ENCODE data around the gene RECK.

Gene RECK

DNA sequence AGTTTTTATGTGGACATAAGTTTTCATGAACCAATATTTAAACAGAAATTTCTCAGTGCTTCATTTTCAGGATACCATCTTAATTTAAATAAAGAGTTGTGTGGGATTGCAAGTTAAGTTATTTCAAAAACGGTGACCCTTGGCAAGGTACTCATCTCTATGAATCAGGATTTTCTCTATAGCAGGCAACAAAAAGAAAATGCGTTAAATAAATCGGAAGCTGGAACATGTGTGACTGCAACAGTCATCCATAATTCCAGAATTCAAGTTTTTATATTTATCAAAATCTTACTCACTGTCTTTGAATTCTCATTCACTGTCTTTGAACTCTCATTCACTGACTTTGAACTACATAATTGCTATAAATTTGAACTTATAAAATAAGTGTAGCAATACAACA is 5.8 kb upstream of the RECK start:
- Histone ChIP-seq H3K79me2 (ENCODE audit: insufficient read depth, low read length) (no peaks in the 10 kb centered on the region), H3K27me3 (ENCODE audit: insufficient read depth, low read length, poor library complexity, severe bottlenecking) (no peaks in the 10 kb centered on the region), H2AFZ (ENCODE audit: low read length) (no peak overlapping the region), H3K4me2 (ENCODE audit: low read depth, low read length, poor library complexity, severe bottlenecking) (no peak overlapping the region), H3K9me2 (replicated peaks; ENCODE audit: low read depth, low read length) (no peaks in the 10 kb centered on the region), H3K4me3 (ENCODE audit: low read length, poor library complexity, severe bottlenecking) (no peak overlapping the region), H3K36me3 (ENCODE audit: insufficient read depth, low read length) (no peaks in the 10 kb centered on the region), H3K9ac (ENCODE audit: low read depth, low read length, poor library complexity, severe bottlenecking) (no peak overlapping the region), H3K4me1 (ENCODE audit: insufficient read depth, low read length, poor library complexity, severe bottlenecking) (peaks cover 12% of the 10 kb centered on the region), H4K20me1 (ENCODE audit: insufficient read depth, low read length, poor library complexity, severe bottlenecking) (no peaks in the 10 kb centered on the region), H3K9me3 (ENCODE audit: insufficient read depth, low read depth, low read length) (no peaks in the 10 kb centered on the region), H3F3A (ENCODE audit: low read depth) (no peaks in the 10 kb centered on the region)
- TF ChIP-seq, protein P1, sequence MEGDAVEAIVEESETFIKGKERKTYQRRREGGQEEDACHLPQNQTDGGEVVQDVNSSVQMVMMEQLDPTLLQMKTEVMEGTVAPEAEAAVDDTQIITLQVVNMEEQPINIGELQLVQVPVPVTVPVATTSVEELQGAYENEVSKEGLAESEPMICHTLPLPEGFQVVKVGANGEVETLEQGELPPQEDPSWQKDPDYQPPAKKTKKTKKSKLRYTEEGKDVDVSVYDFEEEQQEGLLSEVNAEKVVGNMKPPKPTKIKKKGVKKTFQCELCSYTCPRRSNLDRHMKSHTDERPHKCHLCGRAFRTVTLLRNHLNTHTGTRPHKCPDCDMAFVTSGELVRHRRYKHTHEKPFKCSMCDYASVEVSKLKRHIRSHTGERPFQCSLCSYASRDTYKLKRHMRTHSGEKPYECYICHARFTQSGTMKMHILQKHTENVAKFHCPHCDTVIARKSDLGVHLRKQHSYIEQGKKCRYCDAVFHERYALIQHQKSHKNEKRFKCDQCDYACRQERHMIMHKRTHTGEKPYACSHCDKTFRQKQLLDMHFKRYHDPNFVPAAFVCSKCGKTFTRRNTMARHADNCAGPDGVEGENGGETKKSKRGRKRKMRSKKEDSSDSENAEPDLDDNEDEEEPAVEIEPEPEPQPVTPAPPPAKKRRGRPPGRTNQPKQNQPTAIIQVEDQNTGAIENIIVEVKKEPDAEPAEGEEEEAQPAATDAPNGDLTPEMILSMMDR (conservative IDR thresholded peaks at IDR 0.05; ENCODE audit: low read length), result no peak
- no peak for TF ChIP-seq EZH2phosphoT487 (IDR thresholded peaks at IDR 0.05; ENCODE audit: borderline replicate concordance)

DNA sequence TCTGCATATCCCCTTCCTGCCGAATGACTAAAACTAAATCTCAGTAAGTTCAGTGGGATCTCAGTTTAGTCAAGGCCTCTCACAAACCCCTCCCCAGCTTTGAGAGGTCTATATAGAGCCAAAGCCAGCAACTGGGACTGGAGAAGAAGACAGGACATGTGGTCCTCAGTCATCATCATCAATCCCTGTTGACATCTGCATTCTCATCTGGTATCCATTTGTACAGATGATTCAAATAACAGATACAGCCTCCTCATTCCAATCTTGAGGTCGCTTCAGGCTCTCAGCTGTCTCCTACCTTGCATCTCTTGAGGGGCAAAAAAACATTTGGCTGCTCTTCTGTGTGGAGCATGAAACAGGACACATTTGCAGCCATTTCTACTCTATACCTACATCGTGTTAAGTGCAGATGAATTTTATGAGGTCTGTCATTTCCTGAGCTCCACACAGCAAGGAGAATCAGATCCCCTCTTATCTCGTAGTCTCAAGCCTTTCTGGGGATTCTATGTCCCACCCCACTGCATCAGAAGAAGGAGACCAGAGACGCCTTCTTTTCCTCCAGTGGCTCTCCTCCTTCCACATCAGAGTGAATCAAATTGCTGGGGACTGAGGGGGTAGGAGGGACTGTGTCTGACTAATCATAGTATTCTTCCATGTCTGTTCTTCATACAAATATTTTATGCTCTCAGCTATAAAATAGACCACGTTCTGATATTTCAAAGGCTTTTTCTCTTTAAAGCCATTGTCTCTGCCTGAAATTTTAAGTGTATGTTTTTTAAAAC is 4.7 kb upstream of the RECK start:
- Histone ChIP-seq H3F3A (ENCODE audit: low read depth) (no peaks in the 10 kb centered on the region), H3K4me2 (ENCODE audit: low read depth, low read length, poor library complexity, severe bottlenecking) (peak overlapping the region; percentile 53), H3K79me2 (ENCODE audit: insufficient read depth, low read length) (peaks cover 3% of the 10 kb centered on the region), H3K9me3 (ENCODE audit: insufficient read depth, low read depth, low read length) (no peaks in the 10 kb centered on the region), H3K9me2 (replicated peaks; ENCODE audit: low read depth, low read length) (no peaks in the 10 kb centered on the region), H3K4me3 (ENCODE audit: low read length, poor library complexity, severe bottlenecking) (peak overlapping the region; percentile 14), H2AFZ (ENCODE audit: low read length) (peak overlapping the region; percentile 33), H3K27me3 (ENCODE audit: insufficient read depth, low read length, poor library complexity, severe bottlenecking) (no peaks in the 10 kb centered on the region), H3K9ac (ENCODE audit: low read depth, low read length, poor library complexity, severe bottlenecking) (peak overlapping the region; percentile 11), H3K36me3 (ENCODE audit: insufficient read depth, low read length) (no peaks in the 10 kb centered on the region), H4K20me1 (ENCODE audit: insufficient read depth, low read length, poor library complexity, severe bottlenecking) (no peaks in the 10 kb centered on the region), H3K4me1 (ENCODE audit: insufficient read depth, low read length, poor library complexity, severe bottlenecking) (peaks cover 16% of the 10 kb centered on the region)
- TF ChIP-seq, protein P1 (conservative IDR thresholded peaks at IDR 0.05; ENCODE audit: low read length), result no peak
- no peak for TF ChIP-seq EZH2phosphoT487 (IDR thresholded peaks at IDR 0.05; ENCODE audit: borderline replicate concordance)

GRCh38 chr9:36033788-36034187 is 2.9 kb upstream of the RECK start:
- H3F3A ChIP-seq (ENCODE audit: low read depth), result no peaks in the 10 kb centered on the region
- no peak for TF ChIP-seq EZH2phosphoT487 (IDR thresholded peaks at IDR 0.05; ENCODE audit: borderline replicate concordance)
- TF ChIP-seq, protein P1 (conservative IDR thresholded peaks at IDR 0.05; ENCODE audit: low read length), result no peak
- peaks cover 21% of the 10 kb centered on the region for H3K79me2 ChIP-seq (ENCODE audit: insufficient read depth, low read length)
- H3K4me2 ChIP-seq (ENCODE audit: low read depth, low read length, poor library complexity, severe bottlenecking), result no peak overlapping the region
- H2AFZ ChIP-seq (ENCODE audit: low read length), result no peak overlapping the region
- H3K4me3 ChIP-seq (ENCODE audit: low read length, poor library complexity, severe bottlenecking), result no peak overlapping the region
- no peaks in the 10 kb centered on the region for H3K9me3 ChIP-seq (ENCODE audit: insufficient read depth, low read depth, low read length)
- H3K9me2 ChIP-seq (replicated peaks; ENCODE audit: low read depth, low read length), result no peaks in the 10 kb centered on the region
- H3K9ac ChIP-seq (ENCODE audit: low read depth, low read length, poor library complexity, severe bottlenecking), result no peak overlapping the region
- no peaks in the 10 kb centered on the region for H3K27me3 ChIP-seq (ENCODE audit: insufficient read depth, low read length, poor library complexity, severe bottlenecking)
- peaks cover 8% of the 10 kb centered on the region for H4K20me1 ChIP-seq (ENCODE audit: insufficient read depth, low read length, poor library complexity, severe bottlenecking)
- peaks cover 24% of the 10 kb centered on the region for H3K4me1 ChIP-seq (ENCODE audit: insufficient read depth, low read length, poor library complexity, severe bottlenecking)
- no peaks in the 10 kb centered on the region for H3K36me3 ChIP-seq (ENCODE audit: insufficient read depth, low read length)
